DND-41 (cell line): ENCODE results near the gene CRYGC.

ENCODE experiments used
- CTCF ChIP-seq: IDR thresholded peaks from 2 replicates; pipeline ENCODE4 v1.5.1; 2012; ENCODE audit warnings: borderline replicate concordance, low read length, moderate library complexity, mild to moderate bottlenecking; ENCODE audit not compliant: poor library complexity, severe bottlenecking; ENCODE audit errors: extremely low read depth
- EZH2 ChIP-seq: IDR thresholded peaks from 3 replicates; pipeline ENCODE4 v1.6.1; 2012; ENCODE audit warnings: borderline replicate concordance, low read depth, mild to moderate bottlenecking, moderate library complexity, low read length, inconsistent platforms; ENCODE audit not compliant: severe bottlenecking

- TF ChIP-seq CTCF = no peak
- TF ChIP-seq EZH2 = no peak
Observed at GRCh38 chr2:208127090-208127489, 2.5 kb downstream of the CRYGC start.
